ENCODE data around the gene PLA2G6. TPM values are rescaled to one million over a fixed set of nuclear protein-coding genes. Genes with fewer than 3 reads are reported as not detected.

Gene PLA2G6
- total RNA-seq, 1 experiment from 2014 or later = 36.0 TPM

DNA sequence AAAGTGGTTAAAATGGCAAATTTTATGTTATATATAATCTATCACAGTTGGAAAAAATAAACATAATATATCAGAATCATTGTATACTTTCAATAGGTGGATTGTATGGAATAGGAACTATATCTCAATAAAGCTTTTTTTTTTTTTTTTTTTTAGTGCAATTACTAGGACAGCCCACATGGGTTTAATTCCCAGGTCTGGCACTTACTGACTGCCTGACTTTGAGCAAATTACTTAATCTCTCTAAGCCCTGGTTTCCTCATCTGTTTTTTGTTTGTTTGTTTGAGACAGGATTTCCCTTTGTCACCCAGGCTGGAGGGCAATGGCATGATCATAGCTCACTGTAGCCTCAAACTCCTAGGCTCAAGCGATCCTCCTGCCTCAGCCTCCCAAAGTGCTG is 45.0 kb downstream of the PLA2G6 start:
- intact Hi-C loops (cut with micrococcal nuclease) = no loop called here
- TF ChIP-seq CBX3 (IDR thresholded peaks at IDR 0.05; ENCODE audit: low read depth) (no peak), YY1 (IDR thresholded peaks at IDR 0.05; ENCODE audit: extremely low read depth, insufficient replicate concordance, low read depth, low read length) (no peak), CTCF (IDR thresholded peaks at IDR 0.05 in 2 of 3, conservative IDR thresholded peaks at IDR 0.05 in 1 of 3; ENCODE audit: borderline replicate concordance in 1 of 3, insufficient read depth in 1 of 3, low read depth in 2 of 3, low read length in 2 of 3) (no peak), SRF (IDR thresholded peaks at IDR 0.05; ENCODE audit: low read depth) (no peak), JUND (IDR thresholded peaks at IDR 0.05) (no peak), RAD21 (IDR thresholded peaks at IDR 0.05; ENCODE audit: low read depth) (no peak), EGR1 (IDR thresholded peaks at IDR 0.05; ENCODE audit: low read depth) (no peak), CEBPB (IDR thresholded peaks at IDR 0.05; ENCODE audit: low read depth) (no peak), ZNF274 (IDR thresholded peaks at IDR 0.05; ENCODE audit: low read depth, low read length) (no peak), FOSL1 (IDR thresholded peaks at IDR 0.05; ENCODE audit: low read depth) (no peak), TCF7L2 (IDR thresholded peaks at IDR 0.05; ENCODE audit: borderline replicate concordance, extremely low read depth, insufficient read depth, insufficient read length) (no peak), SP1 (IDR thresholded peaks at IDR 0.05; ENCODE audit: low read depth) (no peak), EZH2 (IDR thresholded peaks at IDR 0.05) (no peak), SIN3A (IDR thresholded peaks at IDR 0.05; ENCODE audit: low read depth) (no peak), EZH2phosphoT487 (IDR thresholded peaks at IDR 0.05; ENCODE audit: borderline replicate concordance) (no peak)
- TF ChIP-seq, protein P1, sequence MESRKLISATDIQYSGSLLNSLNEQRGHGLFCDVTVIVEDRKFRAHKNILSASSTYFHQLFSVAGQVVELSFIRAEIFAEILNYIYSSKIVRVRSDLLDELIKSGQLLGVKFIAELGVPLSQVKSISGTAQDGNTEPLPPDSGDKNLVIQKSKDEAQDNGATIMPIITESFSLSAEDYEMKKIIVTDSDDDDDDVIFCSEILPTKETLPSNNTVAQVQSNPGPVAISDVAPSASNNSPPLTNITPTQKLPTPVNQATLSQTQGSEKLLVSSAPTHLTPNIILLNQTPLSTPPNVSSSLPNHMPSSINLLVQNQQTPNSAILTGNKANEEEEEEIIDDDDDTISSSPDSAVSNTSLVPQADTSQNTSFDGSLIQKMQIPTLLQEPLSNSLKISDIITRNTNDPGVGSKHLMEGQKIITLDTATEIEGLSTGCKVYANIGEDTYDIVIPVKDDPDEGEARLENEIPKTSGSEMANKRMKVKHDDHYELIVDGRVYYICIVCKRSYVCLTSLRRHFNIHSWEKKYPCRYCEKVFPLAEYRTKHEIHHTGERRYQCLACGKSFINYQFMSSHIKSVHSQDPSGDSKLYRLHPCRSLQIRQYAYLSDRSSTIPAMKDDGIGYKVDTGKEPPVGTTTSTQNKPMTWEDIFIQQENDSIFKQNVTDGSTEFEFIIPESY (IDR thresholded peaks at IDR 0.05; ENCODE audit: extremely low read depth, insufficient replicate concordance, low read length) = no peak
- TF ChIP-seq, protein P2, sequence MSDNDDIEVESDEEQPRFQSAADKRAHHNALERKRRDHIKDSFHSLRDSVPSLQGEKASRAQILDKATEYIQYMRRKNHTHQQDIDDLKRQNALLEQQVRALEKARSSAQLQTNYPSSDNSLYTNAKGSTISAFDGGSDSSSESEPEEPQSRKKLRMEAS (IDR thresholded peaks at IDR 0.05) = no peak
- POLR2A ChIA-PET = no interaction called here
- H2AFZ ChIP-seq (ENCODE audit: low read depth, low read length, poor library complexity, severe bottlenecking) = no peak overlapping the region
- H3K79me2 ChIP-seq (ENCODE audit: insufficient read depth, low read length) = no peaks in the 10 kb centered on the region
- no peaks in the 10 kb centered on the region for H4K20me1 ChIP-seq (ENCODE audit: insufficient read depth)
- peaks cover 14 to 17% of the 10 kb centered on the region in 2 experiments for H3K4me1 ChIP-seq (ENCODE audit: control insufficient read depth in 1 of 2, insufficient read depth in 2 of 2, low read length in 2 of 2)
- H3K9ac ChIP-seq (ENCODE audit: low read length) = no peak overlapping the region
- no TSS peak for BruUV-seq (replicated peaks)
- H3K27me3 ChIP-seq (ENCODE audit: insufficient read depth, low read length) = no peaks in the 10 kb centered on the region
- no peaks in the 10 kb centered on the region for H3K9me2 ChIP-seq (ENCODE audit: insufficient read depth)
- no peak overlapping the region for H3K4me3 ChIP-seq (replicated peaks in 1 of 2; ENCODE audit: low read depth in 1 of 2, low read length in 2 of 2)
- RAD21 ChIA-PET (ENCODE audit: low non-redundant PET in 1 of 2, low total read pairs in 2 of 2, uncharacterized antibody in 2 of 2, unreplicated experiment in 2 of 2) = no interaction called here
- no peaks in the 10 kb centered on the region for H3K9me3 ChIP-seq (ENCODE audit: control insufficient read depth in 1 of 2, insufficient read depth in 1 of 2, low read depth in 1 of 2, low read length in 2 of 2)
- ATAC-seq (no peak), DNase-seq (ENCODE audit: low read depth, low spot score) (no peak)
- no peaks in the 10 kb centered on the region; a peak in 1 of 4 replicates for H3K36me3 ChIP-seq (ENCODE audit: control insufficient read depth in 1 of 2, insufficient read depth in 2 of 2, low read length in 2 of 2)
- H3K27ac ChIP-seq (ENCODE audit: low read depth, low read length) = no peak overlapping the region
- CTCF ChIA-PET = no interaction called here
- H3K4me2 ChIP-seq (ENCODE audit: low read length) = no peak overlapping the region
